Stimulated activated naive B cell treated with anti-CD40 and anti-IgM and Interleukin-4, amounts not matched to agents 10 μg/mL and 1 μg/mL and 100 μg/mL, for 72 hours (primary cell): ENCODE data around the gene FAM161B.
"Not testable (repeated sequence)": the region's sequence is repeated elsewhere in the genome, so short reads cannot be mapped to it uniquely, and the experiment has no call there.

Experiments used
- ATAC-seq, 2 donors: fragments of 150-1000 bp; cut with Tn5 transposase; replicated peaks; 2 replicates each; pipeline ENCODE4 v1.10.0; 2021; ENCODE audit warnings: moderate library complexity in 1 of 2
- DNase-seq: peaks from one replicate; pipeline ENCODE4 v3.0.0; 2021
- H3K27ac Mint-ChIP-seq: one replicate; pipeline ENCODE4 v1.8.0; 2022; ENCODE audit warnings: mild to moderate bottlenecking, mixed read lengths
- H3K27me3 Mint-ChIP-seq, 2 donors: one replicate each; pipeline ENCODE4 v1.8.0; 2022; ENCODE audit warnings: mixed read lengths in 2 of 2
- H3K36me3 Mint-ChIP-seq, 2 donors: one replicate each; pipeline ENCODE4 v1.8.0; 2022; ENCODE audit warnings: mixed read lengths in 2 of 2, mild to moderate bottlenecking in 1 of 2
- H3K4me1 Mint-ChIP-seq, 2 donors: one replicate each; pipeline ENCODE4 v1.8.0; 2022; ENCODE audit warnings: mixed read lengths in 2 of 2, mild to moderate bottlenecking in 1 of 2
- H3K4me3 Mint-ChIP-seq, 2 donors: one replicate each; pipeline ENCODE4 v1.8.0; 2022; ENCODE audit warnings: mild to moderate bottlenecking in 2 of 2, mixed read lengths in 2 of 2, moderate library complexity in 1 of 2
- H3K9me3 Mint-ChIP-seq, 2 donors: one replicate each; pipeline ENCODE4 v1.8.0; 2022; ENCODE audit warnings: mixed read lengths in 2 of 2, mild to moderate bottlenecking in 1 of 2

The FAM161B gene

GRCh38 chr14:73965216-73965615 lies 15.3 kb upstream of the FAM161B start:
- Mint-ChIP-seq H3K4me3 (no peak overlapping the region), H3K27me3 (no peaks in the 10 kb centered on the region), H3K27ac (peak overlapping the region; percentile 21), H3K36me3 (peaks cover 23 to 60% of the 10 kb centered on the region in 2 donors), H3K4me1 (no peaks in the 10 kb centered on the region), H3K9me3 (no peaks in the 10 kb centered on the region)
- ATAC-seq (no peak), DNase-seq (no peak)

GRCh38 chr14:73961192-73961591 lies 11.3 kb upstream of the FAM161B start:
- H3K27me3 Mint-ChIP-seq, result no peaks in the 10 kb centered on the region
- no peaks in the 10 kb centered on the region for H3K9me3 Mint-ChIP-seq
- H3K36me3 Mint-ChIP-seq, result peaks cover 27 to 56% of the 10 kb centered on the region in 2 donors
- DNase-seq (no peak), ATAC-seq (no peak)
- H3K4me3 Mint-ChIP-seq, result no peak overlapping the region
- no peaks in the 10 kb centered on the region for H3K4me1 Mint-ChIP-seq
- no peak overlapping the region for H3K27ac Mint-ChIP-seq

GRCh38 chr14:73958591-73958990 lies 8.7 kb upstream of the FAM161B start:
- H3K9me3 Mint-ChIP-seq, result no peaks in the 10 kb centered on the region
- no peak overlapping the region for H3K4me3 Mint-ChIP-seq
- H3K27me3 Mint-ChIP-seq, result no peaks in the 10 kb centered on the region
- no peak overlapping the region for H3K27ac Mint-ChIP-seq
- ATAC-seq (no peak), DNase-seq (no peak)
- H3K36me3 Mint-ChIP-seq, result peaks cover 31 to 53% of the 10 kb centered on the region in 2 donors
- no peaks in the 10 kb centered on the region for H3K4me1 Mint-ChIP-seq

GRCh38 chr14:73955674-73956073 lies 5.8 kb upstream of the FAM161B start:
- H3K4me1 Mint-ChIP-seq, result peaks cover 2 to 17% of the 10 kb centered on the region in 2 donors
- DNase-seq (no peak), ATAC-seq (no peak)
- no peaks in the 10 kb centered on the region for H3K27me3 Mint-ChIP-seq
- no peak overlapping the region for H3K27ac Mint-ChIP-seq
- no peaks in the 10 kb centered on the region for H3K9me3 Mint-ChIP-seq
- no peak overlapping the region for H3K4me3 Mint-ChIP-seq
- peaks cover 26 to 38% of the 10 kb centered on the region in 2 donors for H3K36me3 Mint-ChIP-seq

- Mint-ChIP-seq H3K9me3 (no peaks in the 10 kb centered on the region), H3K36me3 (peaks cover 15 to 29% of the 10 kb centered on the region in 2 donors), H3K4me3 (no peak overlapping the region), H3K27me3 (no peaks in the 10 kb centered on the region), H3K27ac (no peak overlapping the region), H3K4me1 (peaks cover 4 to 24% of the 10 kb centered on the region in 2 donors)
- no peak for ATAC-seq
- no peak for DNase-seq
Measured at GRCh38 chr14:73953731-73954130, 3.8 kb upstream of the FAM161B start.

GRCh38 chr14:73945159-73945670 lies 4.7 kb downstream of the FAM161B start:
- H3K4me1 Mint-ChIP-seq, result peaks cover 5 to 6% of the 10 kb centered on the region in 2 donors
- H3K36me3 Mint-ChIP-seq, result peaks cover 4 to 19% of the 10 kb centered on the region in 2 donors
- no peak overlapping the region for H3K27ac Mint-ChIP-seq
- ATAC-seq (no peak), DNase-seq (no peak)
- H3K4me3 Mint-ChIP-seq, result no peak overlapping the region
- H3K9me3 Mint-ChIP-seq, result no peaks in the 10 kb centered on the region
- no peaks in the 10 kb centered on the region for H3K27me3 Mint-ChIP-seq

GRCh38 chr14:73944432-73945158 lies 5.3 kb downstream of the FAM161B start:
- H3K4me3 Mint-ChIP-seq, result no peak overlapping the region
- H3K27ac Mint-ChIP-seq, result no peak overlapping the region
- ATAC-seq, result no peak
- no peaks in the 10 kb centered on the region for H3K9me3 Mint-ChIP-seq
- peaks cover 4 to 20% of the 10 kb centered on the region in 2 donors for H3K36me3 Mint-ChIP-seq
- peaks cover under 1 to 2% of the 10 kb centered on the region in 2 donors for H3K4me1 Mint-ChIP-seq
- DNase-seq, result no peak
- H3K27me3 Mint-ChIP-seq, result no peaks in the 10 kb centered on the region

GRCh38 chr14:73943083-73943482 lies 6.8 kb downstream of the FAM161B start:
- H3K27ac Mint-ChIP-seq, result no peak overlapping the region
- peaks cover 5 to 20% of the 10 kb centered on the region in 2 donors for H3K36me3 Mint-ChIP-seq
- DNase-seq, result no peak
- peaks cover 0 to 2% of the 10 kb centered on the region in 2 donors for H3K4me1 Mint-ChIP-seq
- no peaks in the 10 kb centered on the region for H3K9me3 Mint-ChIP-seq
- H3K4me3 Mint-ChIP-seq, result no peak overlapping the region
- H3K27me3 Mint-ChIP-seq, result no peaks in the 10 kb centered on the region
- no peak for ATAC-seq

- H3K36me3 Mint-ChIP-seq, result peaks cover 6 to 20% of the 10 kb centered on the region in 2 donors
- no peak for DNase-seq
- no peaks in the 10 kb centered on the region for H3K9me3 Mint-ChIP-seq
- no peaks in the 10 kb centered on the region for H3K27me3 Mint-ChIP-seq
- no peak overlapping the region for H3K4me3 Mint-ChIP-seq
- no peak for ATAC-seq
- peaks cover 0 to 2% of the 10 kb centered on the region in 2 donors for H3K4me1 Mint-ChIP-seq
- no peak overlapping the region for H3K27ac Mint-ChIP-seq
Measured at GRCh38 chr14:73942180-73942579, 7.7 kb downstream of the FAM161B start.

- no peak overlapping the region for H3K4me3 Mint-ChIP-seq
- H3K27me3 Mint-ChIP-seq, result no peaks in the 10 kb centered on the region
- no peaks in the 10 kb centered on the region for H3K4me1 Mint-ChIP-seq
- DNase-seq (no peak), ATAC-seq (no peak)
- peaks cover 21% of the 10 kb centered on the region in 2 donors for H3K36me3 Mint-ChIP-seq
- H3K27ac Mint-ChIP-seq, result no peak overlapping the region
- H3K9me3 Mint-ChIP-seq, result no peaks in the 10 kb centered on the region
Measured at GRCh38 chr14:73937012-73937411, 12.9 kb downstream of the FAM161B start.

GRCh38 chr14:73936548-73936947 lies 13.3 kb downstream of the FAM161B start:
- DNase-seq (no peak), ATAC-seq (no peak)
- Mint-ChIP-seq H3K4me1 (no peaks in the 10 kb centered on the region), H3K36me3 (peaks cover 21% of the 10 kb centered on the region in 2 donors), H3K27me3 (no peaks in the 10 kb centered on the region), H3K9me3 (no peaks in the 10 kb centered on the region), H3K27ac (no peak overlapping the region), H3K4me3 (no peak overlapping the region)

- DNase-seq (no peak), ATAC-seq (no peak)
- H3K4me1 Mint-ChIP-seq, result no peaks in the 10 kb centered on the region
- peaks cover 18 to 24% of the 10 kb centered on the region in 2 donors for H3K36me3 Mint-ChIP-seq
- H3K4me3 Mint-ChIP-seq, result no peak overlapping the region
- no peak overlapping the region for H3K27ac Mint-ChIP-seq
- H3K27me3 Mint-ChIP-seq, result no peaks in the 10 kb centered on the region
- no peaks in the 10 kb centered on the region for H3K9me3 Mint-ChIP-seq
Measured at GRCh38 chr14:73935666-73936065, 14.2 kb downstream of the FAM161B start.

GRCh38 chr14:73924337-73924736 lies 25.6 kb downstream of the FAM161B start:
- Mint-ChIP-seq H3K4me1 (no peaks in the 10 kb centered on the region), H3K27me3 (no peaks in the 10 kb centered on the region), H3K36me3 (peaks cover 34 to 55% of the 10 kb centered on the region in 2 donors), H3K9me3 (no peaks in the 10 kb centered on the region), H3K4me3 (no peak overlapping the region), H3K27ac (peak overlapping the region; percentile 63)
- ATAC-seq (no peak), DNase-seq (no peak)

- not testable (repeated sequence) for H3K4me3 Mint-ChIP-seq, ATAC-seq, DNase-seq, H3K27me3 Mint-ChIP-seq, H3K4me1 Mint-ChIP-seq, H3K9me3 Mint-ChIP-seq
- Mint-ChIP-seq H3K27ac (peak overlapping the region; percentile 43), H3K36me3 (peaks cover 30 to 44% of the 10 kb centered on the region in 2 donors)
Measured at GRCh38 chr14:73919457-73919856, 30.4 kb downstream of the FAM161B start.

GRCh38 chr14:73916324-73916723 lies 33.6 kb downstream of the FAM161B start:
- Mint-ChIP-seq H3K4me3 (no peak overlapping the region), H3K36me3 (peaks cover 45 to 58% of the 10 kb centered on the region in 2 donors), H3K27ac (no peak overlapping the region), H3K4me1 (no peaks in the 10 kb centered on the region), H3K27me3 (no peaks in the 10 kb centered on the region), H3K9me3 (peaks cover 3 to 7% of the 10 kb centered on the region in 2 donors)
- ATAC-seq (no peak), DNase-seq (no peak)
